GM12873 (cell line): ENCODE results near the gene RYR2.

Source experiments
- TF ChIP-seq, protein P1 (sequence below): IDR thresholded peaks from 2 replicates; pipeline ENCODE4 v1.5.1; 2012; ENCODE audit warnings: low read depth, mild to moderate bottlenecking, moderate library complexity, low read length, control low read depth; ENCODE audit not compliant: insufficient read depth; ENCODE audit errors: missing control alignments

Gene RYR2

DNA sequence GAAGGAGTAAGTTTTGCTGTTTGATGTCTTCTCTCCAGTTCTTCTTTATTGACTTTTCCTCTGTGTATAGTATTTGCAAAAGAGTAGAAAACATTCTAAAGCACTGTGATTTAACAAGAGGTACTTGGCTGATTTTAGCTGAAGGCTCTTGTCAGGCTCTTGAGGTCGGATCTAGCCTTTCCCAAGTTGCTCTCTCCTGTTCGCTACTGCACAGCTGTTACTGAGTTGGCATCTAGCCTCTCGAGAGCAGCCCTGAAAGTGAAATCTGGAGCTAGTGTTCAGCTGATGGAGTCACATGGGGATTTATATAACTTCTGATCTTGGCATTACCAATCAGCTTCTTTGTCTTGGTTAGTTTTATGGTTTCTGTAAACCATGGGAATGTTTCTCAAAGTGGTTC is 193.1 kb downstream of the RYR2 start:
- TF ChIP-seq, protein P1, sequence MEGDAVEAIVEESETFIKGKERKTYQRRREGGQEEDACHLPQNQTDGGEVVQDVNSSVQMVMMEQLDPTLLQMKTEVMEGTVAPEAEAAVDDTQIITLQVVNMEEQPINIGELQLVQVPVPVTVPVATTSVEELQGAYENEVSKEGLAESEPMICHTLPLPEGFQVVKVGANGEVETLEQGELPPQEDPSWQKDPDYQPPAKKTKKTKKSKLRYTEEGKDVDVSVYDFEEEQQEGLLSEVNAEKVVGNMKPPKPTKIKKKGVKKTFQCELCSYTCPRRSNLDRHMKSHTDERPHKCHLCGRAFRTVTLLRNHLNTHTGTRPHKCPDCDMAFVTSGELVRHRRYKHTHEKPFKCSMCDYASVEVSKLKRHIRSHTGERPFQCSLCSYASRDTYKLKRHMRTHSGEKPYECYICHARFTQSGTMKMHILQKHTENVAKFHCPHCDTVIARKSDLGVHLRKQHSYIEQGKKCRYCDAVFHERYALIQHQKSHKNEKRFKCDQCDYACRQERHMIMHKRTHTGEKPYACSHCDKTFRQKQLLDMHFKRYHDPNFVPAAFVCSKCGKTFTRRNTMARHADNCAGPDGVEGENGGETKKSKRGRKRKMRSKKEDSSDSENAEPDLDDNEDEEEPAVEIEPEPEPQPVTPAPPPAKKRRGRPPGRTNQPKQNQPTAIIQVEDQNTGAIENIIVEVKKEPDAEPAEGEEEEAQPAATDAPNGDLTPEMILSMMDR = no peak

DNA sequence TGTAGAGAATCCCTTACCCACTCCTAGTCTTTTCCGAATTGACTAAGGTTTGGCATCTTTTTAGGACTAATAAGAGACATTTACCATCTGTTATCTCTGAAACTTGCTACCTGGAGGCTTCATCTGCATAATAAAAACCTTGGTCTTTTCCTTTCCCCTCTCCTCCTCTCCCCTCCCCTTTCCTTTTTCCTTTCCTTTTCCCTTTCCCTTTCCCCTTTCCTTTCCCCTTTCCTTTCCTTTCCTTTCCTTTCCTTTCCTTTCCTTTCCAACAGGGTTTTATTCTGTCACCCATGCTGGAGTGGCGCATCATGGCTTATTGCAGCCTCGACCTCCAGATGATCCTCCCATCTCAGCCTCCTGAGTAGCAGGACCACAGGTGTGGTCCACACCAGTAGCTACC is 195.7 kb downstream of the RYR2 start:
- TF ChIP-seq, protein P1 = no peak

DNA sequence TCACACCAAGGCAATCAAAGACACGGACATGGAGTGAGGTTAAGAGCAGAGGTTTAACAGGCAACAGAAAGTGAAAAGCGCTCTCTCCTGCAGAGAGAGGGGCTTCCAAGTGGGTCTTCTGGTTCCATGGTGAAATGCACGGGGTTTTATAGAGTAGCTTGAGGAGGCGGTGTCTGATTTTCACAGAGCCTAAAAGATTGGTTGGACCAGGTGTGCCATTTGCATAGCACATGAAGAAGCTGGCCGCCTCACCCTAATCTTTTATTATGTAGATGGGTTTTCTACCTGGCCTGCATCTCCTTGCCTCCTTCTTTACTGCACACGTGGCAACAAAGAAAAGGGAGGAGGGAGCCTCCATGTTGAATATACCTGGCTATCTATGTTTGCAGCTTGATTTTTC is 197.3 kb downstream of the RYR2 start:
- TF ChIP-seq, protein P1 = no peak

DNA sequence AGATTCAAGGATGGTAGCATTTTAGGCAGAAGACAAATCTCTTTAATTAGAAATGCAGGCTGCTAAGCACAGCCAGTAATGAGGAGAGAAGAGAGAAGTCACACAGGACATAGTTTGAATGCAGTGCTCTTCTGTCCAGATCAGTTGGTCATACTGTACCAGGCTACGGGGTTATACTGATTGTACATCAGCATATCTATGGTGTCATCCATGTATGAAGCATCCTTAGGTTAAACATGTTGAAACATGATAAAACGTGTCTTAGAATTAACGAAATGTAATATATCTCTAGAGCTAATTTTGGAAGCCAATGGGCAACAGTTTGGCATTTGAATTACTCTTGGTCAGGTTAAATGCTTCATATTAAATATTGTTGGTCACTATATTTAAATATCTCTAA is 199.1 kb downstream of the RYR2 start:
- TF ChIP-seq, protein P1 = no peak

DNA sequence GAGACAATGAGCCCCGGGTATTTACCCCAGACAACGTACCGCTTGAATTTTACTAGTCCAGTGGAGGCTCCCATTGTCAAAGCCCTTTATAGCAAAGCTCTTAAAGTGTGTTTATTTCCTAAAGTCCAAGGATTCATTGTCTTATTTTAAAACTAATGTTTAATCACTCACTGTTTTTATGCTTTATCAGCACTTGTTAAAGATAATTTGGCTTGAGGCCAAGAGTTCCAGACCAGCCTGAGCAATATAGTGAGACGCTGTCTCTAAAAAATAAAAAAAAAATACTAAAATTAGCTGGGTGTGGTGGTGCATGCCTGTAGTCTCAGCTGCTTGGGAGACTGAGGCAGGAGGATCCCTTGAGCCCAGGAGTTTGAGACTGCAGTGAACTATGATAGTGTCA is 202.8 kb downstream of the RYR2 start:
- TF ChIP-seq, protein P1 = no peak

DNA sequence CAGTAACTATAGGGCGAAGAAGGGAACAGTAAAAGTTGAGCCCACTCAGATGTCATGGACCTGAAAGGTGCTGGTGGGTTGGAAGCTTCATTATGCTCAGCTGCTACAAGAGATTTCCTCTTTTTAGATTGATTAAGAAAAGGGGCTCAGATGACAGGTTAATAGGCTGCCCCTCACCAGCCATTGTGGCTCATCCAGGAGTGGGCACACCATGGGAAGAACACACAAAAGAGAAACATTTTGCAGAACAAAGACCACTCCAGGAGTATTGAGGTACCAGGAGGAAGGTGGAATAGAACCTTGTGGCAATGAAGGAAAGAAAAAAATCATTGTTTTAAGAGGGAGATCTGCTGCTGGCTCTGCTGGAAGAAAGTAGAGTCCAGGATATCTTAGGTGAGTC is 205.5 kb downstream of the RYR2 start:
- TF ChIP-seq, protein P1 = no peak

DNA sequence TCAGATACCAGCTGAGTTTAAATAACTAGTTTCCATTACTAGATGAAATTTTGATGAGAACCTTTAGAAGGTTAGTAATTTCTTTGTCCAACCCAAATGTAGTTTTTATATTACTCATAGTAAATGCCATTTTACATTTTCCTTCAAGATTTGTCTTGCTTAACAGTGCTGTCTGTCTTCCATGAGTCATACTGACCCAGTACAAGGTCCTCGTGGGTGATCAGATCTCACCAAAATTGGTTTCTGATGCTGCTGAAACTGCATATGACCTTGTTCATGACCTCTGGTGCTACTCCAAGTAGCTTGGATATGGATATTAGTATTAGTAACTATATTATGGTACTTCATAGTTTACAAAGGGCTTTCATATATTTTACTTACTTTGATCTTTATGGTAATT is 207.1 kb downstream of the RYR2 start:
- TF ChIP-seq, protein P1 = no peak

DNA sequence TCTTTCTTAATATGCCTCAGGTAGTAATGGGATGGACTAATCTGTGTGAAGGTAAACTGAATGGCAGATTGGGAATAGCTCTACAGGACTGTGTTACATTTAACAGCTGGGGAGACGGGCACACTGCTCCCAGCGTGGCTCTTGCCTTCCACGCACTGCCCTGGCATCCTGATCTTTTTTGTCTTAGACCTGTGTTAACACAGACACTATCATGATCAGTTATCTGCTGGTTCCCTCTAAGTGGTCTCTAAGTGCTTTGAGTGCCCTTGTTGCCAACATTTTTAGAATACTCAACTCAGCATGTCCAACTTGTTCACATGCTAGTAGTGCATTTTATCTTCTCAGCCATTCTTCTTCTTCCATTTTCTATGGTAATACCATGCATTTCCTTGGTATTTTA is 208.1 kb downstream of the RYR2 start:
- TF ChIP-seq, protein P1 = no peak
